Fibroblast of lung (primary cell): ENCODE data around the gene FBXL17. TPM values are rescaled to one million over a fixed set of nuclear protein-coding genes. Genes with fewer than 3 reads are reported as not detected.

Source experiments
- DNase-seq, 2 donors: peaks; one replicate each; pipeline versions ENCODE4 v3.0.0 to v3.0.0-alpha.2; 2010; ENCODE audit warnings: low read depth in 2 of 2
- H2AFZ ChIP-seq: 2 replicates; pipeline ENCODE4 v1.5.1; 2012; ENCODE audit warnings: low read length, control low read depth, inconsistent platforms
- H3K27ac ChIP-seq: 2 replicates; pipeline ENCODE4 v1.5.1; 2011; ENCODE audit warnings: low read length, control low read depth; ENCODE audit not compliant: insufficient read depth
- H3K27me3 ChIP-seq: 2 replicates; pipeline ENCODE4 v1.5.1; 2011; ENCODE audit warnings: mild to moderate bottlenecking, low read length; ENCODE audit not compliant: control insufficient read depth, insufficient read depth
- H3K36me3 ChIP-seq: 2 replicates; pipeline ENCODE4 v1.5.1; 2011; ENCODE audit warnings: low read length; ENCODE audit not compliant: control insufficient read depth, insufficient read depth
- H3K4me1 ChIP-seq: 2 replicates; pipeline ENCODE4 v1.5.1; 2011; ENCODE audit warnings: low read length; ENCODE audit not compliant: control insufficient read depth, insufficient read depth; ENCODE audit errors: extremely low read depth
- H3K4me2 ChIP-seq: 2 replicates; pipeline ENCODE4 v1.5.1; 2011; ENCODE audit warnings: low read length, control low read depth; ENCODE audit not compliant: insufficient read depth; ENCODE audit errors: extremely low read depth
- H3K4me3 ChIP-seq, 4 experiments: fragments of 200-600 bp in 1 of 4; sonication (generic) in 1 of 4; replicated peaks in 1 of 4; 2 replicates each; pipeline ENCODE4 v1.5.1; 2011 to 2016; ENCODE audit warnings: low read length in 4 of 4, low read depth in 3 of 4, mild to moderate bottlenecking in 3 of 4, control low read depth in 2 of 4, inconsistent platforms in 1 of 4, mixed read lengths in 1 of 4; ENCODE audit not compliant: insufficient read depth in 1 of 4; ENCODE audit errors: control extremely low read depth in 1 of 4
- H3K79me2 ChIP-seq: 2 replicates; pipeline ENCODE4 v1.5.1; 2012; ENCODE audit warnings: mild to moderate bottlenecking, low read length, inconsistent platforms; ENCODE audit not compliant: control insufficient read depth, insufficient read depth
- H3K9ac ChIP-seq: 2 replicates; pipeline ENCODE4 v1.5.1; 2011; ENCODE audit warnings: mild to moderate bottlenecking, low read length, control low read depth; ENCODE audit not compliant: insufficient read depth
- H3K9me3 ChIP-seq: 2 replicates; pipeline ENCODE4 v1.5.1; 2012; ENCODE audit warnings: low read depth, low read length; ENCODE audit not compliant: control insufficient read depth, insufficient read depth
- H4K20me1 ChIP-seq: 2 replicates; pipeline ENCODE4 v1.5.1; 2011; ENCODE audit warnings: low read length; ENCODE audit not compliant: control insufficient read depth, insufficient read depth; ENCODE audit errors: extremely low read depth
- CTCF ChIP-seq, 2 donors: IDR thresholded peaks in 1 of 2; conservative IDR thresholded peaks in 1 of 2; 1 replicate in 1 of 2; 2 replicates in 1 of 2; pipeline ENCODE4 v1.5.1; 2011 to 2012; ENCODE audit warnings: low read length in 2 of 2, control low read depth in 1 of 2, inconsistent platforms in 1 of 2, low read depth in 1 of 2, mild to moderate bottlenecking in 1 of 2
- EZH2 ChIP-seq: IDR thresholded peaks from 2 replicates; pipeline ENCODE4 v1.5.1; 2012; ENCODE audit warnings: low read length, control low read depth, mild to moderate bottlenecking; ENCODE audit errors: missing control alignments
- polyA plus RNA-seq, 2 donors: library from polyadenylated mRNA; depleted of rRNA in 1 of 2; stranded (reverse) in 1 of 2; unstranded in 1 of 2; fragments of >200 nt; gene quantifications; 2 replicates each; pipeline ENCODE4 v1.2.1, GENCODE V29; 2011 to 2012; ENCODE audit warnings: missing spikeins in 1 of 2
- total RNA-seq: library from RNA; depleted of rRNA; stranded (reverse); fragments of >200 nt; gene quantifications from 2 replicates; pipeline ENCODE4 v1.2.1, GENCODE V29; 2014

FBXL17 gene
- total and polyA plus RNA-seq, 2 donors (not counting 1 experiment from before 2014, with no cell fraction given) = 7.1 to 8.3 TPM

- Histone ChIP-seq H4K20me1 (no peaks in the 10 kb centered on the region), H2AFZ (no peak overlapping the region), H3K4me3 (no peak overlapping the region), H3K9ac (no peak overlapping the region), H3K27ac (no peak overlapping the region), H3K27me3 (no peaks in the 10 kb centered on the region), H3K79me2 (no peaks in the 10 kb centered on the region), H3K9me3 (no peaks in the 10 kb centered on the region), H3K4me1 (no peaks in the 10 kb centered on the region), H3K4me2 (no peak overlapping the region), H3K36me3 (no peaks in the 10 kb centered on the region)
- TF ChIP-seq EZH2 = no peak
- no peak for TF ChIP-seq CTCF (conservative IDR thresholded peaks at IDR 0.05 in 1 of 2, IDR thresholded peaks at IDR 0.05 in 1 of 2; ENCODE audit: low read depth in 1 of 2, low read length in 2 of 2)
- no peak for DNase-seq
Observed at GRCh38 chr5:108060340-108060739, 321.6 kb downstream of the FBXL17 start.

GRCh38 chr5:108059334-108059733, 322.6 kb downstream of the FBXL17 start:
- Histone ChIP-seq H2AFZ (no peak overlapping the region), H3K79me2 (no peaks in the 10 kb centered on the region), H3K9me3 (no peaks in the 10 kb centered on the region), H3K4me2 (no peak overlapping the region), H3K27me3 (no peaks in the 10 kb centered on the region), H3K36me3 (no peaks in the 10 kb centered on the region), H3K27ac (no peak overlapping the region), H3K4me3 (no peak overlapping the region), H3K4me1 (no peaks in the 10 kb centered on the region), H4K20me1 (no peaks in the 10 kb centered on the region), H3K9ac (no peak overlapping the region)
- DNase-seq = no peak
- TF ChIP-seq EZH2 (no peak), CTCF (conservative IDR thresholded peaks at IDR 0.05 in 1 of 2, IDR thresholded peaks at IDR 0.05 in 1 of 2; ENCODE audit: low read depth in 1 of 2, low read length in 2 of 2) (no peak)

- DNase-seq = no peak
- no peak overlapping the region for H3K4me3 ChIP-seq
- no peak overlapping the region for H3K27ac ChIP-seq
- H3K36me3 ChIP-seq = no peaks in the 10 kb centered on the region
- no peaks in the 10 kb centered on the region for H3K79me2 ChIP-seq
- no peaks in the 10 kb centered on the region for H3K9me3 ChIP-seq
- H3K4me2 ChIP-seq = no peak overlapping the region
- no peak overlapping the region for H3K9ac ChIP-seq
- no peaks in the 10 kb centered on the region for H3K27me3 ChIP-seq
- no peak overlapping the region for H2AFZ ChIP-seq
- TF ChIP-seq EZH2 (no peak), CTCF (conservative IDR thresholded peaks at IDR 0.05 in 1 of 2, IDR thresholded peaks at IDR 0.05 in 1 of 2; ENCODE audit: low read depth in 1 of 2, low read length in 2 of 2) (no peak)
- H3K4me1 ChIP-seq = no peaks in the 10 kb centered on the region
- no peaks in the 10 kb centered on the region for H4K20me1 ChIP-seq
Observed at GRCh38 chr5:108054349-108054748, 327.5 kb downstream of the FBXL17 start.
